Uterus (tissue), 2 donors: ENCODE results near the gene VARS2.

Experiments
- CTCF ChIP-seq, 4 experiments: fragments of 200-600 bp in 2 of 4; fragments of 450-650 bp in 2 of 4; sonication (generic) in 2 of 4; IDR thresholded peaks; one replicate each; pipeline ENCODE4 v1.5.1; 2016 to 2019; ENCODE audit warnings: antibody characterized with exemption in 4 of 4, mild to moderate bottlenecking in 2 of 4, moderate library complexity in 1 of 4
- POLR2A ChIP-seq, 2 donors: fragments of 450-650 bp; IDR thresholded peaks; one replicate each; pipeline ENCODE4 v1.6.1; 2016; ENCODE audit warnings: antibody characterized with exemption in 2 of 2, mild to moderate bottlenecking in 1 of 2, moderate library complexity in 1 of 2

DNA sequence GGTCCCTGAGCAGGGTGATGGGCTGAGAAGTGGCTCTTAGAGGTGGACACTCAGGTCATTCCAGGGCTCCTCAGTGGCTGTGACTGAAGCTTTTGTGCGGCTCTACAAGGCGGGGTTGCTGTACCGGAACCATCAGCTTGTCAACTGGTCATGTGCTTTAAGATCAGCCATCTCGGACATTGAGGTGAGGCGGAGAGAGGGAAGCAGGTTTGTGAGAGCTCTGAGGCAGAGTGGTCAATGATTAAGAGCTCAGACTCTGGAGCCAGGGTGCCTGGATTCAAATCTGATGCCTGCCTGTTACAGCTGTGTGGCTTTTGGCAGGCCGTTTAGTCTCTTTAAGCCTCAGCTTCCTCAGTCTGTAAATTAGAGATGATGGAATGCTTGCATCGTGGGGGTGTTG, 3.0 kb downstream of the VARS2 start:
- TF ChIP-seq CTCF (IDR thresholded peaks at IDR 0.05) (no peak), POLR2A (IDR thresholded peaks at IDR 0.05) (no peak)
